Mammary epithelial cell (primary cell): ENCODE results near the gene ACOT7.

Experiments
- CTCF ChIP-seq, 2 donors: IDR thresholded peaks in 1 of 2; conservative IDR thresholded peaks in 1 of 2; 2 replicates each; pipeline ENCODE4 v1.5.1; 2011 to 2012; ENCODE audit warnings: inconsistent platforms in 2 of 2, low read length in 2 of 2, mild to moderate bottlenecking in 2 of 2, control low read depth in 1 of 2, low read depth in 1 of 2; ENCODE audit not compliant: insufficient read depth in 1 of 2; ENCODE audit errors: extremely low read depth in 1 of 2
- EZH2 ChIP-seq: IDR thresholded peaks from 2 replicates; pipeline ENCODE4 v1.6.1; 2012; ENCODE audit warnings: low read length, inconsistent platforms, borderline replicate concordance

- TF ChIP-seq CTCF (conservative IDR thresholded peaks at IDR 0.05 in 1 of 2, IDR thresholded peaks at IDR 0.05 in 1 of 2; ENCODE audit: extremely low read depth in 1 of 2, insufficient read depth in 1 of 2, low read depth in 1 of 2, low read length in 2 of 2) (no peak), EZH2 (no peak)
Observed at GRCh38 chr1:6329396-6329795, 64.2 kb downstream of the ACOT7 start.
